ENCODE measurements around the gene MARS1. TPM values are rescaled to one million over a fixed set of nuclear protein-coding genes. Genes with fewer than 3 reads are reported as not detected.
A peak's percentile ranks its signal among the peaks of the same experiment; 100 is the strongest.

Gene MARS1
- total and polyA plus RNA-seq, 8 donors, result 35.1 to 1,821 (median 61.7) TPM

GRCh38 chr12:57479376-57480115 lies 8.3 kb upstream of the MARS1 start, which contains the start of gene ARHGAP9:
Gene ARHGAP9 (minus strand): TSS chr12:57479866. CDS start chr12:57479406, 460 bp downstream.
- no peak for DNase-seq
- intact Hi-C loops (cut with DNase I; ENCODE audit: low total_unique reads), result no loop called here
- no peak for TF ChIP-seq POLR2A (IDR thresholded peaks at IDR 0.05)
- TF ChIP-seq POLR2AphosphoS5 (IDR thresholded peaks at IDR 0.05), result no peak
- no peak for TF ChIP-seq EP300 (IDR thresholded peaks at IDR 0.05)
- no peak for TF ChIP-seq CTCF (IDR thresholded peaks at IDR 0.05)
- peak within 1 kb of the TSS in 3 of 4 donors; percentile 10 to 49 (median 11) for H3K4me3 ChIP-seq
- H3K27me3 ChIP-seq, result peaks cover 0 to 69% (median 37%) of the 10 kb centered on the region in 3 donors
- peaks cover 0 to 5% (median 0%) of the 10 kb centered on the region in 4 donors for H3K36me3 ChIP-seq
- no peaks in the 10 kb centered on the region for H3K9me3 ChIP-seq
- peaks cover 17 to 23% (median 21%) of the 10 kb centered on the region in 4 donors for H3K4me1 ChIP-seq
- 61 to 72% (median 67%) methylated on average over 6 of the region's 6 CpGs for WGBS, 5 donors
- H3K27ac ChIP-seq, result peak within 1 kb of the TSS; percentile 61 to 80 (median 71)

GRCh38 chr12:57481671-57482070 lies 6.2 kb upstream of the MARS1 start:
- Histone ChIP-seq H3K9me3 (no peaks in the 10 kb centered on the region), H3K36me3 (no peaks in the 10 kb centered on the region), H3K4me3 (no peak overlapping the region), H3K27ac (no peak overlapping the region), H3K4me1 (peaks cover 0 to 1% (median under 1%) of the 10 kb centered on the region in 4 donors), H3K27me3 (peaks cover 0 to 50% (median 16%) of the 10 kb centered on the region in 3 donors)
- no peak for DNase-seq
- WGBS, 5 donors, result 69 to 78% (median 76%) methylated on average over 1 of the region's 1 CpG
- intact Hi-C loops (cut with DNase I; ENCODE audit: low total_unique reads), result no loop called here
- TF ChIP-seq CTCF (IDR thresholded peaks at IDR 0.05), result no peak
- TF ChIP-seq POLR2AphosphoS5 (IDR thresholded peaks at IDR 0.05), result no peak
- no peak for TF ChIP-seq EP300 (IDR thresholded peaks at IDR 0.05)

- Histone ChIP-seq H3K27me3 (peaks cover 0 to 32% (median 0%) of the 10 kb centered on the region in 3 donors), H3K36me3 (no peaks in the 10 kb centered on the region), H3K4me1 (peaks cover 2 to 11% (median 8%) of the 10 kb centered on the region in 4 donors), H3K9me3 (no peaks in the 10 kb centered on the region), H3K4me3 (no peak overlapping the region), H3K27ac (no peak overlapping the region)
- WGBS, 5 donors, result 52 to 68% (median 57%) methylated on average over 5 of the region's 5 CpGs
- intact Hi-C loops (cut with DNase I; ENCODE audit: low total_unique reads), result no loop called here
- no peak for TF ChIP-seq CTCF (IDR thresholded peaks at IDR 0.05)
- no peak for TF ChIP-seq POLR2A (IDR thresholded peaks at IDR 0.05)
- no peak for TF ChIP-seq EP300 (IDR thresholded peaks at IDR 0.05)
- TF ChIP-seq POLR2AphosphoS5 (IDR thresholded peaks at IDR 0.05), result no peak
- DNase-seq, result no peak
Observed at GRCh38 chr12:57483466-57483865, 4.4 kb upstream of the MARS1 start.

- H3K27ac ChIP-seq, result no peak overlapping the region
- TF ChIP-seq CTCF (IDR thresholded peaks at IDR 0.05), result no peak
- no peak for TF ChIP-seq EP300 (IDR thresholded peaks at IDR 0.05)
- no peak for TF ChIP-seq POLR2A (IDR thresholded peaks at IDR 0.05)
- TF ChIP-seq POLR2AphosphoS5 (IDR thresholded peaks at IDR 0.05), result no peak
- H3K27me3 ChIP-seq, result peaks cover 0 to 20% (median 0%) of the 10 kb centered on the region in 3 donors
- no peak for DNase-seq
- H3K9me3 ChIP-seq, result no peaks in the 10 kb centered on the region
- peaks cover 7 to 18% (median 16%) of the 10 kb centered on the region in 4 donors for H3K36me3 ChIP-seq
- intact Hi-C loops (cut with DNase I; ENCODE audit: low total_unique reads), result no loop called here
- no peak overlapping the region for H3K4me3 ChIP-seq
- H3K4me1 ChIP-seq, result peaks cover 12 to 29% (median 23%) of the 10 kb centered on the region in 4 donors
Observed at GRCh38 chr12:57485695-57486094, 2.2 kb upstream of the MARS1 start.

Data from stomach (tissue), 9 donors.